SK-N-SH (cell line): Measurements from ENCODE around the gene PTPN4. TPM values are rescaled to one million over a fixed set of nuclear protein-coding genes. Genes with fewer than 3 reads are reported as not detected.

Experiments
- CTCF ChIA-PET: fragments of 300-600, 350-600 bp; formaldehyde crosslinking; extraction: SDS; loops from one replicate; lab custom pipeline; 2021; lab: Yijun Ruan, JAX
- POLR2A ChIA-PET: fragments of 350-600 bp; sonication (Branson Sonifier 250); formaldehyde crosslinking; extraction: SDS; loops from one replicate; lab custom pipeline; 2020; ENCODE audit warnings: antibody characterized with exemption, inconsistent platforms; lab: Yijun Ruan, JAX
- DNase-seq: peaks from one replicate; pipeline ENCODE4 v3.0.0; 2012
- H2AFZ ChIP-seq: fragments of 200-600 bp; sonication (generic); 2 replicates; pipeline ENCODE4 v1.8.1; 2016; ENCODE audit warnings: antibody characterized with exemption, mild to moderate bottlenecking, low read depth
- H3F3A ChIP-seq: fragments of 200-600 bp; sonication (generic); replicated peaks from 2 replicates; pipeline ENCODE3; 2016; ENCODE audit warnings: antibody characterized with exemption, mild to moderate bottlenecking; ENCODE audit not compliant: insufficient read depth
- H3K27ac ChIP-seq, 2 experiments: fragments of 200-500 bp in 1 of 2; fragments of 200-600 bp in 1 of 2; sonication (Bioruptor generic) in 1 of 2; sonication (generic), shearing (Covaris generic) in 1 of 2; 2 replicates each; pipeline versions ENCODE4 v1.5.1 to v1.6.1; 2014 to 2016; ENCODE audit warnings: low read depth in 2 of 2, inconsistent platforms in 1 of 2, low read length in 1 of 2, mild to moderate bottlenecking in 1 of 2, mixed read lengths in 1 of 2
- H3K27me3 ChIP-seq: fragments of 200-600 bp; sonication (generic), shearing (Covaris generic); 2 replicates; pipeline ENCODE4 v1.6.1; 2016; ENCODE audit warnings: mixed run types; ENCODE audit not compliant: insufficient read depth
- H3K36me3 ChIP-seq, 2 experiments: fragments of 200-500 bp in 1 of 2; fragments of 200-600 bp in 1 of 2; sonication (Bioruptor generic) in 1 of 2; sonication (generic) in 1 of 2; replicated peaks in 1 of 2; 2 replicates each; pipeline versions ENCODE3 to v1.5.1; 2014 to 2016; ENCODE audit warnings: low read length in 1 of 2, mild to moderate bottlenecking in 1 of 2; ENCODE audit not compliant: insufficient read depth in 2 of 2, control insufficient read depth in 1 of 2
- H3K4me1 ChIP-seq, 2 experiments: fragments of 200-500 bp in 1 of 2; fragments of 200-600 bp in 1 of 2; sonication (Bioruptor generic) in 1 of 2; sonication (generic), shearing (Covaris generic) in 1 of 2; 2 replicates each; pipeline versions ENCODE4 v1.5.1 to v1.6.1; 2014 to 2016; ENCODE audit warnings: low read depth in 1 of 2, low read length in 1 of 2, mixed run types in 1 of 2; ENCODE audit not compliant: insufficient read depth in 2 of 2, control insufficient read depth in 1 of 2
- H3K4me2 ChIP-seq: fragments of 200-600 bp; sonication (generic), shearing (Covaris generic); 2 replicates; pipeline ENCODE4 v1.6.1; 2017; ENCODE audit warnings: mixed run types
- H3K4me3 ChIP-seq, 2 experiments: fragments of 200-500 bp in 1 of 2; fragments of 200-600 bp in 1 of 2; sonication (Bioruptor generic) in 1 of 2; sonication (generic), shearing (Covaris generic) in 1 of 2; 2 replicates each; pipeline versions ENCODE4 v1.5.1 to v1.8.1; 2014 to 2016; ENCODE audit warnings: low read depth in 2 of 2, inconsistent platforms in 1 of 2, low read length in 1 of 2, mild to moderate bottlenecking in 1 of 2, mixed read lengths in 1 of 2, moderate library complexity in 1 of 2
- H3K79me2 ChIP-seq: fragments of 200-600 bp; sonication (generic); 2 replicates; pipeline ENCODE4 v1.8.1; 2017; ENCODE audit warnings: mild to moderate bottlenecking; ENCODE audit not compliant: insufficient read depth
- H3K9ac ChIP-seq: fragments of 200-600 bp; sonication (generic); 2 replicates; pipeline ENCODE4 v1.6.1; 2017; ENCODE audit warnings: mixed run types
- H3K9me2 ChIP-seq: fragments of 200-600 bp; sonication (generic); 2 replicates; pipeline ENCODE4 v1.6.1; 2017; ENCODE audit warnings: mixed run types
- H3K9me3 ChIP-seq: fragments of 200-600 bp; sonication (generic); 2 replicates; pipeline ENCODE4 v1.6.1; 2017; ENCODE audit warnings: mixed run types, mild to moderate bottlenecking, moderate library complexity
- H4K20me1 ChIP-seq: fragments of 200-600 bp; sonication (generic); 2 replicates; pipeline ENCODE4 v1.6.1; 2017; ENCODE audit warnings: mild to moderate bottlenecking, mixed run types; ENCODE audit not compliant: insufficient read depth
- EZH2phosphoT487 ChIP-seq: fragments of 200-600 bp; sonication (generic); IDR thresholded peaks from 2 replicates; pipeline ENCODE4 v1.6.1; 2017; ENCODE audit warnings: low read depth, mixed run types, mild to moderate bottlenecking, antibody characterized with exemption, moderate library complexity, borderline replicate concordance
- FOSL2 ChIP-seq: IDR thresholded peaks from 2 replicates; pipeline ENCODE4 v1.4.0; 2012; ENCODE audit warnings: low read depth, mild to moderate bottlenecking, moderate library complexity, borderline replicate concordance
- GABPA ChIP-seq: IDR thresholded peaks from 2 replicates; pipeline ENCODE4 v1.4.0; 2012; ENCODE audit warnings: low read depth, mild to moderate bottlenecking
- GATA2 ChIP-seq: sonication (generic); formaldehyde crosslinking; IDR thresholded peaks from 2 replicates; pipeline ENCODE4 v1.5.0; 2020; ENCODE audit warnings: mild to moderate bottlenecking, missing genetic modification reagents
- IRF3 ChIP-seq: fragments of 150-350 bp; IDR thresholded peaks from 2 replicates; pipeline ENCODE4 v1.6.1; 2016; ENCODE audit warnings: mild to moderate bottlenecking, low read depth, low read length
- MEF2A ChIP-seq: IDR thresholded peaks from 2 replicates; pipeline ENCODE4 v1.4.0; 2012; ENCODE audit warnings: low read depth, borderline replicate concordance
- NFIC ChIP-seq: IDR thresholded peaks from 2 replicates; pipeline ENCODE4 v1.4.0; 2012; ENCODE audit warnings: borderline replicate concordance
- NRF1 ChIP-seq: IDR thresholded peaks from 2 replicates; pipeline ENCODE4 v1.6.1; 2012; ENCODE audit warnings: low read depth, mild to moderate bottlenecking, low read length
- POLR2AphosphoS5 ChIP-seq: IDR thresholded peaks from 2 replicates; pipeline ENCODE4 v1.6.1; 2012; ENCODE audit warnings: low read depth, low read length
- RAD21 ChIP-seq: IDR thresholded peaks from 2 replicates; pipeline ENCODE4 v1.6.1; 2012; ENCODE audit warnings: mild to moderate bottlenecking, low read length
- RCOR1 ChIP-seq: fragments of 150-350 bp; IDR thresholded peaks from 2 replicates; pipeline ENCODE4 v1.6.1; 2017; ENCODE audit warnings: antibody characterized with exemption, low read length
- TAF1 ChIP-seq: IDR thresholded peaks from 2 replicates; pipeline ENCODE4 v1.6.1; 2012; ENCODE audit warnings: low read depth, mild to moderate bottlenecking, low read length, moderate library complexity, borderline replicate concordance
- TCF12 ChIP-seq: IDR thresholded peaks from 2 replicates; pipeline ENCODE4 v1.4.0; 2012
- TEAD4 ChIP-seq: IDR thresholded peaks from 2 replicates; pipeline ENCODE4 v1.4.0; 2012; ENCODE audit warnings: mild to moderate bottlenecking, borderline replicate concordance; ENCODE audit not compliant: insufficient read depth
- WGBS: methylation state at CpG from one replicate; pipeline ENCODE4 v1.1.6; 2017; ENCODE audit warnings: low lambda C conversion rate; 5-methylcytosine and 5-hydroxymethylcytosine counted together
- polyA plus RNA-seq, 3 experiments: library from polyadenylated mRNA; depleted of rRNA; stranded (reverse); fragments of >200 nt; gene quantifications; 2 replicates each; pipeline ENCODE4 v1.2.3, GENCODE V29; 2012
- TF ChIP-seq, protein P1 (sequence below): IDR thresholded peaks from 2 replicates; pipeline ENCODE4 v1.4.0; 2012; ENCODE audit warnings: low read depth, borderline replicate concordance
- TF ChIP-seq, protein P2 (sequence below): fragments of 200-600 bp; sonication (generic); IDR thresholded peaks from 2 replicates; pipeline ENCODE4 v1.6.1; 2017; ENCODE audit warnings: antibody characterized with exemption, mild to moderate bottlenecking, moderate library complexity

Gene PTPN4
- polyA plus RNA-seq, 1 of the 3 experiments (the other 2 are of a cell fraction): 6.2 TPM

GRCh38 chr2:119934319-119934718 is 174.6 kb downstream of the PTPN4 start:
- H3K27me3 ChIP-seq: no peaks in the 10 kb centered on the region
- H3K36me3 ChIP-seq: peaks cover 15 to 26% of the 10 kb centered on the region in 2 experiments
- H4K20me1 ChIP-seq: no peaks in the 10 kb centered on the region
- no peaks in the 10 kb centered on the region for H3K4me1 ChIP-seq
- POLR2A ChIA-PET: no interaction called here
- no peak overlapping the region for H3K4me2 ChIP-seq
- no peaks in the 10 kb centered on the region for H3K9me2 ChIP-seq
- H3K9me3 ChIP-seq: no peaks in the 10 kb centered on the region
- H3K9ac ChIP-seq: no peak overlapping the region
- CTCF ChIA-PET: interaction anchor here (0.5 kb wide), 1 partner anchor 196 kb away, joined by 3 read pairs; no protein-coding TSS in a partner anchor
- H2AFZ ChIP-seq: no peak overlapping the region
- no peak for TF ChIP-seq POLR2AphosphoS5
- TF ChIP-seq NRF1: no peak
- no peak for TF ChIP-seq EZH2phosphoT487
- no peak for TF ChIP-seq GATA2
- TF ChIP-seq MEF2A: no peak
- H3F3A ChIP-seq: no peaks in the 10 kb centered on the region
- H3K4me3 ChIP-seq: no peak overlapping the region
- no peak overlapping the region for H3K27ac ChIP-seq
- no peaks in the 10 kb centered on the region for H3K79me2 ChIP-seq
- DNase-seq: no peak

- ChIA-PET POLR2A (no interaction called here), CTCF (no interaction called here)
- no peaks in the 10 kb centered on the region for H3K27me3 ChIP-seq
- H3F3A ChIP-seq: no peaks in the 10 kb centered on the region
- H3K9ac ChIP-seq: no peak overlapping the region
- no peak overlapping the region for H2AFZ ChIP-seq
- no peaks in the 10 kb centered on the region; a peak in 1 of 4 replicates for H3K4me1 ChIP-seq
- TF ChIP-seq GABPA: no peak
- TF ChIP-seq TCF12: no peak
- no peak for TF ChIP-seq MEF2A
- no peak for TF ChIP-seq RCOR1
- no peak for TF ChIP-seq TAF1
- TF ChIP-seq, protein P1, sequence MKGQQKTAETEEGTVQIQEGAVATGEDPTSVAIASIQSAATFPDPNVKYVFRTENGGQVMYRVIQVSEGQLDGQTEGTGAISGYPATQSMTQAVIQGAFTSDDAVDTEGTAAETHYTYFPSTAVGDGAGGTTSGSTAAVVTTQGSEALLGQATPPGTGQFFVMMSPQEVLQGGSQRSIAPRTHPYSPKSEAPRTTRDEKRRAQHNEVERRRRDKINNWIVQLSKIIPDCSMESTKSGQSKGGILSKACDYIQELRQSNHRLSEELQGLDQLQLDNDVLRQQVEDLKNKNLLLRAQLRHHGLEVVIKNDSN: no peak
- TF ChIP-seq POLR2AphosphoS5: no peak
- TF ChIP-seq NFIC: no peak
- TF ChIP-seq GATA2: no peak
- no peak for TF ChIP-seq RAD21
- TF ChIP-seq, all 33 proteins: peak for 0
- WGBS: 84% methylated on average over 2 of the region's 2 CpGs
- H3K9me2 ChIP-seq: no peaks in the 10 kb centered on the region
- no peak overlapping the region for H3K4me3 ChIP-seq
- DNase-seq: no peak
- no peak overlapping the region for H3K27ac ChIP-seq
- H4K20me1 ChIP-seq: no peaks in the 10 kb centered on the region
- no peaks in the 10 kb centered on the region for H3K9me3 ChIP-seq
- peaks cover 15 to 20% of the 10 kb centered on the region in 2 experiments for H3K36me3 ChIP-seq
- no peaks in the 10 kb centered on the region for H3K79me2 ChIP-seq
- no peak overlapping the region for H3K4me2 ChIP-seq
These were observed 178.0 kb downstream of the PTPN4 start for GRCh38 chr2:119937680-119938079.

- no peaks in the 10 kb centered on the region for H3K9me2 ChIP-seq
- no peak overlapping the region for H3K9ac ChIP-seq
- no peaks in the 10 kb centered on the region for H3K9me3 ChIP-seq
- no peak overlapping the region for H2AFZ ChIP-seq
- no peaks in the 10 kb centered on the region for H4K20me1 ChIP-seq
- WGBS: 83% methylated on average over 3 of the region's 3 CpGs
- no peaks in the 10 kb centered on the region for H3F3A ChIP-seq
- no peaks in the 10 kb centered on the region for H3K79me2 ChIP-seq
- DNase-seq: no peak
- H3K4me1 ChIP-seq: no peaks in the 10 kb centered on the region; a peak in 1 of 4 replicates
- CTCF ChIA-PET: no interaction called here
- H3K36me3 ChIP-seq: peaks cover 3 to 11% of the 10 kb centered on the region in 2 experiments
- POLR2A ChIA-PET: no interaction called here
- H3K4me3 ChIP-seq: no peak overlapping the region
- H3K4me2 ChIP-seq: no peak overlapping the region
- H3K27me3 ChIP-seq: no peaks in the 10 kb centered on the region
- H3K27ac ChIP-seq: no peak overlapping the region
- no peak for TF ChIP-seq TEAD4
- TF ChIP-seq, protein P2, sequence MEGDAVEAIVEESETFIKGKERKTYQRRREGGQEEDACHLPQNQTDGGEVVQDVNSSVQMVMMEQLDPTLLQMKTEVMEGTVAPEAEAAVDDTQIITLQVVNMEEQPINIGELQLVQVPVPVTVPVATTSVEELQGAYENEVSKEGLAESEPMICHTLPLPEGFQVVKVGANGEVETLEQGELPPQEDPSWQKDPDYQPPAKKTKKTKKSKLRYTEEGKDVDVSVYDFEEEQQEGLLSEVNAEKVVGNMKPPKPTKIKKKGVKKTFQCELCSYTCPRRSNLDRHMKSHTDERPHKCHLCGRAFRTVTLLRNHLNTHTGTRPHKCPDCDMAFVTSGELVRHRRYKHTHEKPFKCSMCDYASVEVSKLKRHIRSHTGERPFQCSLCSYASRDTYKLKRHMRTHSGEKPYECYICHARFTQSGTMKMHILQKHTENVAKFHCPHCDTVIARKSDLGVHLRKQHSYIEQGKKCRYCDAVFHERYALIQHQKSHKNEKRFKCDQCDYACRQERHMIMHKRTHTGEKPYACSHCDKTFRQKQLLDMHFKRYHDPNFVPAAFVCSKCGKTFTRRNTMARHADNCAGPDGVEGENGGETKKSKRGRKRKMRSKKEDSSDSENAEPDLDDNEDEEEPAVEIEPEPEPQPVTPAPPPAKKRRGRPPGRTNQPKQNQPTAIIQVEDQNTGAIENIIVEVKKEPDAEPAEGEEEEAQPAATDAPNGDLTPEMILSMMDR: no peak
- no peak for TF ChIP-seq POLR2AphosphoS5
- no peak for TF ChIP-seq FOSL2
- no peak for TF ChIP-seq IRF3
These were observed 180.2 kb downstream of the PTPN4 start for GRCh38 chr2:119939915-119940314.
